HG03066 (cell line): Measurements from ENCODE around the gene CNOT1.
"Not testable (repeated sequence)": the region's sequence is repeated elsewhere in the genome, so short reads cannot be mapped to it uniquely, and the experiment has no call there.

Experiments
- ATAC-seq: cut with Tn5 transposase; IDR thresholded peaks from one replicate; pipeline ENCODE4 v1.9.1; 2021; ENCODE audit warnings: low read depth; ENCODE audit not compliant: unreplicated experiment

CNOT1 gene

DNA sequence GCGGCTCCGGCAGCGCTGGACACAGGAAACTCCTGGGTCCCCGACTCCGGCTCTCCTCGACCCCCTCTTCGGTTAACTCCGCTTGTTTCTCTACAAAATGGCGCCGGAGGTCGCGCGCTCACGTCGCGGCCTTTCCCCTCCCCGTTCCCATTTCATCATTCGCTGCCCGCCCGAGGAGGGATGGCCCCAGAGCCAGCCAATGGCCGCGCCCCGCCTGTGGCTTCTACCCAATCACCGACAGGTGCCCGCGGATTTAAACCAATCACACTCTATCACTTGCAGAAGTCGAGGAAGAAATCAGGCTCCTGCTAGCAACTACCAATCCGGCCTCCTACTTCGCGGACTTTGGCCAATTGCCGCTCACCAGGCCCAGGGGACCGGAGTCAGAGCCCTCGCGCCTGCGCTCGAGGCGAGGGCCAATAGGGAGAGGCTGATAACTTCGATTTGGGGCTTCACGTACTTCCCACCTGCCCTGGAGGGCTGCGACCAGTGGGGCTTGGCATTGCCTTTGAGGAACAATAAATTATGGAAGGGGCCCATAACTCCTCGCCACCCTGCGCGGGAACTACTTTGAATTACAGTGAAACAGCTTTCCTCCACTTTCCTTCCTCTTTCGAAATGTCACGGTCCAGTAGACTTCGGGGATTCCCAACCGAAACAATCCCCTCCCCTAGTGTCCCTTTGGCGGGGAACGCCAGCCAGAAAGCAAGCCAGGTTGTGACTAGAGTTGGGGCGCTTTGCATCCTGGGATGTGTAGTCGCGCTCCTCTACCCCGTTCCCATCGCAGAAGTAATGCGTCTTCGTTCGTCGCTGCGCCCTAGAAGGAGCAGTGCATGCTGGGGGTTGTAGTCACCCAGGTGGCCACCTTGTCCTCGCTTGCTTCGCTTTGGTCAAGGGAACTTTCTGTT lies at the start of gene CNOT1:
Gene CNOT1 (minus strand): TSS at position 94 of the 908 bp plus-strand sequence. CDS start 30,489 bp downstream, outside the sequence.
- peak; percentile 80 for ATAC-seq

DNA sequence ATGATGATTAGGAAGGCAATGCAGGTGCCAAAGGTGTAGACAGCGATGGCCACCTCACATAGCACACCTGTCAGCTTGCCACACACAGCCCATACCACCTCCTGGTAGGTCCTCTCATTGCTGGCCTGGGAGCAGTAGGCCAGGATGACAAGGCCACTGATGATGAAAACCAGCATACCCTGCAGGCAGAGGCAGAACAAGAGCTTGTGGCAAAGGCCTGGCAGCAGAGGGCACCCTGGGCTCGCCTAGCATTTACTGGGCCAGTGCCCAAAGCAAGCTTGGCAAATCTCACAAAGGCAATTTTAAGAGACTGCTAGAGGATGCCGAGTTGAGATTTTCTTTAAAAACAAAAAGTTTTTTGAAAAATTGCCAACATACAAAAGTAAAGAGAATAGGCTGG lies 49.1 kb upstream of the CNOT1 start:
- ATAC-seq, result no peak

- ATAC-seq, result no peak
Observed at GRCh38 chr16:58678269-58678668, 48.6 kb upstream of the CNOT1 start.

GRCh38 chr16:58670946-58671583 lies 41.4 kb upstream of the CNOT1 start:
- ATAC-seq, result no peak

- ATAC-seq, result no peak
Observed at GRCh38 chr16:58670177-58670576, 40.6 kb upstream of the CNOT1 start.

DNA sequence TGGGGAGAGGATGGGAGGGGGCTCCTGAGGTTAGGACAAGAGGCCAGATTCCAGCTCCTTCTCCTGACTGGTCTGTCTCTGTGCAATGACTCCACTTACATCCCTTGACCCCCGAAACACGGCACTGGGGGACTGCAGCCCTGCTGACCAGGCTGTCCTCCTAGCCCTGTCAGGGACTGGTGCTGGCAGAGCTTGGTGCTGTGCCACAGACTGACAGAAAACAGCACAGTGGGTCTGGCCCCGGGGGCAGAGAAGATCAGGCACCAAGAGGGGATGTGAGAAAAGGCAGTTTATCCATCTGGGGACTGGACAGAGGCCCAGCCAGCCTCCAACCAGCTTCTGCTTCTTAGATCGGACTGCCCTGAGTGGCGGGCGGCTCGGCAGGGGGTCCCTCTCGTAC lies 35.6 kb upstream of the CNOT1 start:
- ATAC-seq, result no peak

GRCh38 chr16:58661199-58661830 lies 31.7 kb upstream of the CNOT1 start:
- peak; percentile 86 for ATAC-seq

DNA sequence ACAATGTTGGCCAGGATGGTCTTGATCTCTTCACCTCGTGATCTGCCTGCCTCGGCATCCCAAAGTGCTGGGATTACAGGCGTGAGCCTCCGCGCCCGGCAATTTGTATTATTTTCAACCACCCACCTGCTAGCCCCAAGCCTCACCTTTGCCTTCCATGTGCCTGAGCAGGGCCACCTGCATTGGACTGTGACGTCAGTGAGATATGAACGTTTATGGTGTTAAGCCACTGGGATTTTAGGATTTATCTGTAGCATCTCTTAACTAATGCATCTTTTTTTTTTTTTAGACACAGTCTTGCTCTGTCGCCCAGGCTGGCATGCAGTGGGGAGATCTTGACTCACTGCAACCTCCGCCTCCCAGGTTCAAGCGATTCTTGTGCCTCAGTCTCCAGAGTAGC lies 30.3 kb upstream of the CNOT1 start:
- ATAC-seq, result not testable (repeated sequence)

DNA sequence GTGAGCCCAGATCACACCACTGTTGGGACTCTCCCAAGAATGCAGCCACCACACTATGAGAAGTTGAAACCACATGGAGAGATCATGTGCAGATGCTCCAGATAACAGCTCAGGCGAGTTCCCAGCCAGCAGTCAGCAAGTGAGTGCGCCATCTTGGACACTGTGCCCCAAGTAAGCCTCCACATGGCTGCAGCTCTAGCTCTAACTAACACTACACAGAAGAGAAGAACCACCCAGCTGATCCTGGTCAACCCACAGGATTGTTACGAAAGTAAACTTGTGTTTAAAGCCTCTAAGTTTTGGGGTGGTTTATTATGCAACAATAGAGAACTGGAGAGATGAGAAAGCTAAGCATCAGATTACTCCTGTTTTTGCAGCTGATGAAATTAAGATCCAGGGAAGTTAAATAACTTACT lies 29.2 kb upstream of the CNOT1 start:
- no peak for ATAC-seq

GRCh38 chr16:58656899-58657298 lies 27.3 kb upstream of the CNOT1 start:
- no peak for ATAC-seq

- no peak for ATAC-seq
Observed at GRCh38 chr16:58655215-58655596, 25.6 kb upstream of the CNOT1 start.

- no peak for ATAC-seq
Observed at GRCh38 chr16:58654560-58655214, 25.1 kb upstream of the CNOT1 start.

DNA sequence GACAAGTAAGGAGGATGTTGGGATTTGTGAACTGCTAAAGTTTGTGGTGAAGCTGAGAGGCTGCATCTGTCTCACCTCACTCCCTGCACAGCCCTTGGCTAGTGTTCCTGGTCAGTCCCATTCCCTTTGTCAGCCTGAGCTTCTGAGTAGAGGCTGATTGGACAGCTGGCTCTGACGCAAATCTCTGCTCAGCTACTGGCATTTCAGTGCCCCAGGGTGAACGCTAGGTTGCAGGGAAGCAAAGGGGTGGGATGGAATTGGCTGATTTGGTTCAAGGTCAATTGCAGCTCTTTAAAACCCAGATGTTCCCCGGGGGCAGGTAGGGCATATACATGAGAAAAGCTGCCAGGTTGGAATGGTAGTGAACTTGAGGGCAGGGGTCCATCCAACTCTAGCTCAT lies 23.1 kb upstream of the CNOT1 start:
- no peak for ATAC-seq

DNA sequence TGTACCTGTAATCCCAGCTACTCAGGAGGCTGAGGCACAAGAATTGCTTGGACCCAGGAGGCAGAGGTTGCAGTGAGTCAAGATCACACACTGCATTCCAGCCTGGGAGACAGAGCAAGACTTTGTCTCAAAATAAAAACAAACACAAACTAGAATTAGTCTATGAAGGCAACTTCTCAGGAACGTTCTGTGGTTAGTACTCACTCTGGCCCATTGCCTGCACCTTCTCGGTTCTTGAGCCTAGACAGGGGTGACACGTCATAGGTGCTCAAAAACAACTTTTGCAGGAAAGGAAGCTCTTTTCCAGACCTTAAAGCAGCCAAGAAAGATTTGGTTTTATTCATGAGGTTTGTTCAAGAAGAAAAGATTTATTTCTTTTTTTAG lies 22.3 kb upstream of the CNOT1 start:
- no peak for ATAC-seq

- no peak for ATAC-seq
Observed at GRCh38 chr16:58649707-58650106, 20.1 kb upstream of the CNOT1 start.

GRCh38 chr16:58647107-58647506 lies 17.5 kb upstream of the CNOT1 start:
- ATAC-seq, result no peak

DNA sequence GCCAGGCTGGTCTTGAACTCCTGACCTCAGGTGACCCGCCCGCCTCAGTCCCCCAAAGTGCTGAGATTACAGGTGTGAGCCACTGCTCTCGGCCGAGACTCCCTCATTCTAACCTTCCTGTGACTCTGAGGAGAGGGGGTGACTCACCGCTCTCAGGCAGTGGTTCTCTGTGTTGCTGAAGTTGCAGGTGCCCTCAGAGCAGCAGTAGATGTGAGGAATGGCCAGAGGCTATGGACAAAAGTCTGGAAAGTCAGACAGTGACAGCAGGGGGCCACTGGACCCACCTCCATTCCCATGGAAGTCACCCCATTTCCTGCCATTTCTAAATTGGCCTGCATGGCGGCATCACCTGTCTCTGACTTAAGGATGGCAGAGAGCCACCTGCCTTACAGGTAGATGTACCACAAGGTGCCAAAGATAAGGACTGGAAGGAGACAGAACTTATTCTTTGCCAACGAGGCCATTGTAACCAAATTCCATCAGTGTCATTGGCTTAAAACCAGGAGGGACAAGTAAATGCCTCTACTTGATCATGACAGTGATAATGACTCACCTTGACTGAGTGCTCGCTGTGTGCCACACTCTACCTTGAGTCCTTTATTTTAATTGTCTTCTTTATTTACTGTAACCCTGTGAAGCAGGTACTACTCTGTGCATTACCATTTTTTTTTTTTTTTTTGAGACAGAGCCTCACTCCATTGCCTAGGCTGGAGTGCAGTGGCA lies 15.3 kb upstream of the CNOT1 start:
- ATAC-seq, result no peak

DNA sequence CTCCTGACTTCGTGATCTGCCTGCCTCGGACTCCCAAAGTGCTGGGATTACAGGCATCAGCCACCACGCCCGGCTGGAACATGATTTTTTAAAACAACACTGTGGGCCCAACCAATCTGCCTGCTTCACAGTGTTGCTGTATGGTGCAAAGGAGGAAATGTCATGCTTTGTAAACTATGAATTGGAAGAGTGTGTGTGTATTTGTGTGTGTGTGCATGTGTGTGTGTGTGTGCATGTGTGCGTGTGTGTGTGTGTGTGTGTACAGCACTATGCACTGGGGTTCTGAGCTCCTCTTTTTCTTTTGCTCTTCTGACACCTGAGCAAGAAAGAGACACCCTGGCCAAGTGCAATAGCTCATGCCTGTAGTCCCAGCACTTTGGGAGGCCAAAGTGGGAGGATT lies 14.5 kb upstream of the CNOT1 start:
- ATAC-seq, result no peak

GRCh38 chr16:58640949-58641348 lies 11.3 kb upstream of the CNOT1 start:
- no peak for ATAC-seq

GRCh38 chr16:58639836-58640235 lies 10.2 kb upstream of the CNOT1 start:
- ATAC-seq, result no peak
